ENCODE data around the gene SLC39A1.
A peak's percentile ranks its signal among the peaks of the same experiment; 100 is the strongest.

SLC39A1 gene

GRCh38 chr1:153968972-153969371, 5.6 kb upstream of the SLC39A1 start:
- DNase-seq (ENCODE audit: low spot score), result no peak
- Histone ChIP-seq H3K27ac (replicated peaks; ENCODE audit: low read length) (no peak overlapping the region), H3K79me1 (ENCODE audit: low read depth, low read length) (no peaks in the 10 kb centered on the region), H2BK12ac (ENCODE audit: low read length) (no peak overlapping the region), H3K4me3 (ENCODE audit: low read length in 2 of 2) (peak overlapping the region in 1 of 2 donors; percentile 54), H3K4ac (ENCODE audit: low read length) (no peak overlapping the region), H3K14ac (ENCODE audit: low read length) (no peak overlapping the region), H2AFZ (ENCODE audit: low read length) (no peak overlapping the region), H3K18ac (ENCODE audit: low read length) (no peak overlapping the region), H3K36me3 (replicated peaks in 1 of 2; ENCODE audit: control insufficient read depth in 2 of 2, insufficient read depth in 2 of 2, low read length in 2 of 2) (peaks cover 5 to 38% of the 10 kb centered on the region in 2 donors), H3K4me2 (ENCODE audit: insufficient read depth, low read length, poor library complexity, severe bottlenecking) (no peak overlapping the region), H2BK15ac (ENCODE audit: low read length) (no peak overlapping the region), H2BK5ac (ENCODE audit: low read length) (no peak overlapping the region), H3K23ac (ENCODE audit: low read depth, low read length, poor library complexity) (no peak overlapping the region), H3K9ac (ENCODE audit: low read depth, low read length, poor library complexity) (no peak overlapping the region), H2BK120ac (ENCODE audit: low read depth, low read length) (no peak overlapping the region), H3K27me3 (ENCODE audit: control insufficient read depth in 3 of 3, insufficient read depth in 3 of 3, low read depth in 1 of 3, low read length in 3 of 3) (no peaks in the 10 kb centered on the region), H4K8ac (ENCODE audit: low read depth, low read length) (no peak overlapping the region), H2AK5ac (ENCODE audit: low read depth, low read length) (no peak overlapping the region), H4K91ac (ENCODE audit: low read depth, low read length, poor library complexity) (no peak overlapping the region), H3K9me3 (replicated peaks in 1 of 2; ENCODE audit: control insufficient read depth in 2 of 2, insufficient read depth in 1 of 2, low read depth in 1 of 2, low read length in 2 of 2) (no peaks in the 10 kb centered on the region), H3K4me1 (ENCODE audit: control insufficient read depth in 2 of 2, insufficient read depth in 1 of 2, low read depth in 1 of 2, low read length in 2 of 2) (peaks cover 6 to 12% of the 10 kb centered on the region in 2 donors)
- no CpG with 5 or more reads among the region's 2 CpGs for WGBS, 2 donors (ENCODE audit: extremely low coverage in 2 of 2, insufficient read length in 2 of 2, insufficient replicate concordance in 1 of 2)

GRCh38 chr1:153968408-153968807, 5.1 kb upstream of the SLC39A1 start:
- no peak overlapping the region for H3K14ac ChIP-seq (ENCODE audit: low read length)
- peak overlapping the region; percentile 54 to 60 for H3K4me3 ChIP-seq (ENCODE audit: low read length in 2 of 2)
- H3K36me3 ChIP-seq (replicated peaks in 1 of 2; ENCODE audit: control insufficient read depth in 2 of 2, insufficient read depth in 2 of 2, low read length in 2 of 2), result peaks cover 2 to 32% of the 10 kb centered on the region in 2 donors
- no peaks in the 10 kb centered on the region for H3K9me3 ChIP-seq (replicated peaks in 1 of 2; ENCODE audit: control insufficient read depth in 2 of 2, insufficient read depth in 1 of 2, low read depth in 1 of 2, low read length in 2 of 2)
- H4K8ac ChIP-seq (ENCODE audit: low read depth, low read length), result no peak overlapping the region
- H3K9ac ChIP-seq (ENCODE audit: low read depth, low read length, poor library complexity), result peak overlapping the region; percentile 65
- WGBS, 2 donors (ENCODE audit: extremely low coverage in 2 of 2, insufficient read length in 2 of 2, insufficient replicate concordance in 1 of 2), result no CpG with 5 or more reads among the region's 13 CpGs
- no peak overlapping the region for H2BK12ac ChIP-seq (ENCODE audit: low read length)
- no peak for DNase-seq (ENCODE audit: low spot score)
- H2AK5ac ChIP-seq (ENCODE audit: low read depth, low read length), result peak overlapping the region; percentile 87
- H2AFZ ChIP-seq (ENCODE audit: low read length), result peak overlapping the region; percentile 65
- H2BK120ac ChIP-seq (ENCODE audit: low read depth, low read length), result no peak overlapping the region
- no peak overlapping the region for H3K18ac ChIP-seq (ENCODE audit: low read length)
- no peak overlapping the region for H3K27ac ChIP-seq (replicated peaks; ENCODE audit: low read length)
- peak overlapping the region; percentile 82 for H2BK15ac ChIP-seq (ENCODE audit: low read length)
- H3K79me1 ChIP-seq (ENCODE audit: low read depth, low read length), result no peaks in the 10 kb centered on the region
- H3K23ac ChIP-seq (ENCODE audit: low read depth, low read length, poor library complexity), result no peak overlapping the region
- no peaks in the 10 kb centered on the region for H3K27me3 ChIP-seq (ENCODE audit: control insufficient read depth in 3 of 3, insufficient read depth in 3 of 3, low read depth in 1 of 3, low read length in 3 of 3)
- H3K4me2 ChIP-seq (ENCODE audit: insufficient read depth, low read length, poor library complexity, severe bottlenecking), result peak overlapping the region; percentile 63
- H3K4ac ChIP-seq (ENCODE audit: low read length), result no peak overlapping the region
- H4K91ac ChIP-seq (ENCODE audit: low read depth, low read length, poor library complexity), result no peak overlapping the region
- peaks cover 6 to 14% of the 10 kb centered on the region in 2 donors for H3K4me1 ChIP-seq (ENCODE audit: control insufficient read depth in 2 of 2, insufficient read depth in 1 of 2, low read depth in 1 of 2, low read length in 2 of 2)
- no peak overlapping the region for H2BK5ac ChIP-seq (ENCODE audit: low read length)

- Histone ChIP-seq H3K27me3 (ENCODE audit: control insufficient read depth in 3 of 3, insufficient read depth in 3 of 3, low read depth in 1 of 3, low read length in 3 of 3) (no peaks in the 10 kb centered on the region), H2BK120ac (ENCODE audit: low read depth, low read length) (no peak overlapping the region), H3K4ac (ENCODE audit: low read length) (no peak overlapping the region), H2AK5ac (ENCODE audit: low read depth, low read length) (peak overlapping the region; percentile 87), H2AFZ (ENCODE audit: low read length) (peak overlapping the region; percentile 65), H3K18ac (ENCODE audit: low read length) (peak overlapping the region; percentile 59), H2BK15ac (ENCODE audit: low read length) (peak overlapping the region; percentile 1), H3K4me3 (ENCODE audit: low read length in 2 of 2) (peak overlapping the region; percentile 54 to 60), H3K4me1 (ENCODE audit: control insufficient read depth in 2 of 2, insufficient read depth in 1 of 2, low read depth in 1 of 2, low read length in 2 of 2) (peaks cover 6 to 14% of the 10 kb centered on the region in 2 donors), H3K14ac (ENCODE audit: low read length) (no peak overlapping the region), H4K8ac (ENCODE audit: low read depth, low read length) (no peak overlapping the region), H3K27ac (replicated peaks; ENCODE audit: low read length) (peak overlapping the region; percentile 91), H3K36me3 (replicated peaks in 1 of 2; ENCODE audit: control insufficient read depth in 2 of 2, insufficient read depth in 2 of 2, low read length in 2 of 2) (peaks cover 1 to 28% of the 10 kb centered on the region in 2 donors), H4K91ac (ENCODE audit: low read depth, low read length, poor library complexity) (no peak overlapping the region), H2BK12ac (ENCODE audit: low read length) (no peak overlapping the region), H3K4me2 (ENCODE audit: insufficient read depth, low read length, poor library complexity, severe bottlenecking) (peak overlapping the region; percentile 63), H2BK5ac (ENCODE audit: low read length) (no peak overlapping the region), H3K9ac (ENCODE audit: low read depth, low read length, poor library complexity) (no peak overlapping the region), H3K9me3 (replicated peaks in 1 of 2; ENCODE audit: control insufficient read depth in 2 of 2, insufficient read depth in 1 of 2, low read depth in 1 of 2, low read length in 2 of 2) (no peaks in the 10 kb centered on the region), H3K23ac (ENCODE audit: low read depth, low read length, poor library complexity) (no peak overlapping the region), H3K79me1 (ENCODE audit: low read depth, low read length) (no peaks in the 10 kb centered on the region)
- no CpG with 5 or more reads among the region's 8 CpGs for WGBS, 2 donors (ENCODE audit: extremely low coverage in 2 of 2, insufficient read length in 2 of 2, insufficient replicate concordance in 1 of 2)
- DNase-seq (ENCODE audit: low spot score), result no peak
Measured at GRCh38 chr1:153968000-153968363, 4.6 kb upstream of the SLC39A1 start.

- H3K9me3 ChIP-seq (replicated peaks in 1 of 2; ENCODE audit: control insufficient read depth in 2 of 2, insufficient read depth in 1 of 2, low read depth in 1 of 2, low read length in 2 of 2), result no peaks in the 10 kb centered on the region
- H3K36me3 ChIP-seq (replicated peaks in 1 of 2; ENCODE audit: control insufficient read depth in 2 of 2, insufficient read depth in 2 of 2, low read length in 2 of 2), result peaks cover 0 to 22% of the 10 kb centered on the region in 2 donors
- WGBS, 2 donors (ENCODE audit: extremely low coverage in 2 of 2, insufficient read length in 2 of 2, insufficient replicate concordance in 1 of 2), result no CpG with 5 or more reads among the region's 60 CpGs
- no peak within 1 kb of the TSS for H2BK5ac ChIP-seq (ENCODE audit: low read length)
- DNase-seq (ENCODE audit: low spot score), result peak; percentile 92
- no peak within 1 kb of the TSS for H3K14ac ChIP-seq (ENCODE audit: low read length)
- H3K4me1 ChIP-seq (ENCODE audit: control insufficient read depth in 2 of 2, insufficient read depth in 1 of 2, low read depth in 1 of 2, low read length in 2 of 2), result peaks cover 10 to 18% of the 10 kb centered on the region in 2 donors
- H2BK12ac ChIP-seq (ENCODE audit: low read length), result no peak within 1 kb of the TSS
- no peaks in the 10 kb centered on the region for H3K27me3 ChIP-seq (ENCODE audit: control insufficient read depth in 3 of 3, insufficient read depth in 3 of 3, low read depth in 1 of 3, low read length in 3 of 3)
- H3K27ac ChIP-seq (replicated peaks; ENCODE audit: low read length), result peak within 1 kb of the TSS; percentile 91
- peak within 1 kb of the TSS; percentile 82 for H2BK15ac ChIP-seq (ENCODE audit: low read length)
- H3K4ac ChIP-seq (ENCODE audit: low read length), result no peak within 1 kb of the TSS
- no peak within 1 kb of the TSS for H2BK120ac ChIP-seq (ENCODE audit: low read depth, low read length)
- peak within 1 kb of the TSS; percentile 77 for H2AFZ ChIP-seq (ENCODE audit: low read length)
- H2AK5ac ChIP-seq (ENCODE audit: low read depth, low read length), result peak within 1 kb of the TSS; percentile 87
- H3K23ac ChIP-seq (ENCODE audit: low read depth, low read length, poor library complexity), result peak within 1 kb of the TSS; percentile 90
- H4K8ac ChIP-seq (ENCODE audit: low read depth, low read length), result no peak within 1 kb of the TSS
- H3K79me1 ChIP-seq (ENCODE audit: low read depth, low read length), result peaks cover 3% of the 10 kb centered on the region
- H3K18ac ChIP-seq (ENCODE audit: low read length), result peak within 1 kb of the TSS; percentile 95
- H3K9ac ChIP-seq (ENCODE audit: low read depth, low read length, poor library complexity), result peak within 1 kb of the TSS; percentile 83
- H3K4me2 ChIP-seq (ENCODE audit: insufficient read depth, low read length, poor library complexity, severe bottlenecking), result peak within 1 kb of the TSS; percentile 84
- peak within 1 kb of the TSS; percentile 54 to 85 for H3K4me3 ChIP-seq (ENCODE audit: low read length in 2 of 2)
- no peak within 1 kb of the TSS for H4K91ac ChIP-seq (ENCODE audit: low read depth, low read length, poor library complexity)
Measured at GRCh38 chr1:153967107-153967999, 4.0 kb upstream of the SLC39A1 start, which contains the start of gene CREB3L4. CREB3L4 (plus strand) TSS chr1:153967902; CDS start chr1:153968526, 624 bp downstream.
